G401 (cell line): ENCODE data around the gene CSNK1A1L. TPM values are rescaled to one million over a fixed set of nuclear protein-coding genes. Genes with fewer than 3 reads are reported as not detected.
"Not testable (repeated sequence)": the region's sequence is repeated elsewhere in the genome, so short reads cannot be mapped to it uniquely, and the experiment has no call there.

Source experiments
- DNase-seq: peaks from one replicate; pipeline ENCODE4 v3.0.0-alpha.2; 2015; ENCODE audit warnings: low spot score
- in situ Hi-C: cut with HindIII; loops from 2 replicates; pipeline ENCODE4 v1.10.0; 2016; ENCODE audit warnings: low sequenced_read_pairs, mixed read lengths
- total RNA-seq: library from RNA; depleted of rRNA; stranded (reverse); fragments of >200 nt; shearing (Covaris generic); gene quantifications from 2 replicates; pipeline ENCODE4 v1.2.3, GENCODE V29; 2014; rRNA removed

Gene CSNK1A1L
- total RNA-seq, 1 experiment from 2014 or later, result not detected

DNA sequence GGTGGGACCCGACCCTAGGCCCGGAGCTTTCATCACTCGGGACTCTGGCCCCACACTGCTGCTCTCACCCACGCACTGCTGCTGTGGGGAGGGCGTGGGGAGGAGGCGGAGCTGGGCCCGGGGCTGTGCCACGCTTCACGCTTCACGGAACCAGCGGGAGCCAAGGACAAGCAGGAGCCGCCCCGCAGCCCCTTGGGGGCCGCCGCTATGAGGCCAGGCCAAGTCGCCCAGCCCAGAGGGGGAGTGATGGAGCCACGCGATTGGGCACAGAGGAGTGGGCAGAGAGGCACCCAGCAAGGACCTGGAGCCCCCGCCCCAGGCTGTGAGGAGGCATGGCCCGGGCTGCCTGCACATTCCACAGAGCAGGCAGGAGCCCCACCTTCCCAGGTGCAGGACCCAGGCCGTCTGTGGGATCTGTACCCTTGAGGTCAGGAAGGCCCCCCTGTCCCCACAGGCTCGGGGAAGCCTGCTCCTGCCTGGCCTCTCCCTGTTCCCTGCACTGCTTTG is 35.8 kb downstream of the CSNK1A1L start:
- no peak for DNase-seq
- in situ Hi-C loops, result no loop called here

- no peak for DNase-seq
- in situ Hi-C loops, result no loop called here
These were observed 36.5 kb downstream of the CSNK1A1L start for GRCh38 chr13:37068962-37069361.

GRCh38 chr13:37067874-37068273 is 37.6 kb downstream of the CSNK1A1L start:
- in situ Hi-C loops, result no loop called here
- DNase-seq, result no peak

GRCh38 chr13:37065890-37066526 is 39.5 kb downstream of the CSNK1A1L start:
- in situ Hi-C loops, result no loop called here
- DNase-seq, result no peak

GRCh38 chr13:37059848-37060192 is 45.6 kb downstream of the CSNK1A1L start:
- in situ Hi-C loops, result no loop called here
- DNase-seq, result no peak

- peak; percentile 92 for DNase-seq
- in situ Hi-C loops, result no loop called here
These were observed 46.3 kb downstream of the CSNK1A1L start, which contains the start of gene SUPT20H for GRCh38 chr13:37058910-37059847. Gene SUPT20H, minus strand, starts transcription at chr13:37059688. Its CDS starts 8,198 bp downstream, at chr13:37051490.

GRCh38 chr13:37056228-37056627 is 49.2 kb downstream of the CSNK1A1L start:
- DNase-seq, in situ Hi-C loops: not testable (repeated sequence)

Other genes with a start within 250 kb of the CSNK1A1L start
- gene SMAD9, start 185.4 kb downstream of the CSNK1A1L start, total RNA-seq, result 22.3 and 29.2 TPM in 2 replicates
- gene ALG5, start 106.3 kb downstream of the CSNK1A1L start, total RNA-seq, result 7.4 and 14.7 TPM in 2 replicates
- gene EXOSC8, start 104.9 kb downstream of the CSNK1A1L start, total RNA-seq, result 80.3 and 81.7 TPM in 2 replicates
- 45.2 and 72.7 TPM in 2 replicates for gene SUPT20H, start 46.0 kb downstream of the CSNK1A1L start, total RNA-seq